ENCODE measurements around the gene MTCL1.

MTCL1 gene

GRCh38 chr18:8835521-8835953 lies 130.2 kb downstream of the MTCL1 start:
- no peak for DNase-seq (ENCODE audit: low spot score)

DNA sequence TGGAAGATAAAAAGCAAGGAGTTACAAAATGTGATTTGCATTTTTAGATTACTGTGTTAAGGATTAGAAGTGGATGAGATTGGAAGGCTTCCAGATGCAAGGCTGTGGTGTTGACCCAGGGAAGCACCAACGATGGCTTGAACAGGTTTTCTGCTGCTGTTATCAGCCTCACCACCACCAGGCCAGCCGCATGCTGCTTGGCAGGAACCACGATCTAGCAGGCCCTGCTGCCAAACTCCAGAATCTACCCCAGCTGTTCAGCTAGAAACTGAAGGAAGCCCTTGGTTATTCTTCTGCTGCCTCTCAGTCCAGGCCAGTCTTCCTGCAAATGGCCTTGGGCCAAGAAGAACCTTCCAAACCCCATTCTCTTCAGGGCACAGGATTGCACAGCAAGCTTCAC lies 133.9 kb downstream of the MTCL1 start:
- no peak for DNase-seq (ENCODE audit: low spot score)

DNA sequence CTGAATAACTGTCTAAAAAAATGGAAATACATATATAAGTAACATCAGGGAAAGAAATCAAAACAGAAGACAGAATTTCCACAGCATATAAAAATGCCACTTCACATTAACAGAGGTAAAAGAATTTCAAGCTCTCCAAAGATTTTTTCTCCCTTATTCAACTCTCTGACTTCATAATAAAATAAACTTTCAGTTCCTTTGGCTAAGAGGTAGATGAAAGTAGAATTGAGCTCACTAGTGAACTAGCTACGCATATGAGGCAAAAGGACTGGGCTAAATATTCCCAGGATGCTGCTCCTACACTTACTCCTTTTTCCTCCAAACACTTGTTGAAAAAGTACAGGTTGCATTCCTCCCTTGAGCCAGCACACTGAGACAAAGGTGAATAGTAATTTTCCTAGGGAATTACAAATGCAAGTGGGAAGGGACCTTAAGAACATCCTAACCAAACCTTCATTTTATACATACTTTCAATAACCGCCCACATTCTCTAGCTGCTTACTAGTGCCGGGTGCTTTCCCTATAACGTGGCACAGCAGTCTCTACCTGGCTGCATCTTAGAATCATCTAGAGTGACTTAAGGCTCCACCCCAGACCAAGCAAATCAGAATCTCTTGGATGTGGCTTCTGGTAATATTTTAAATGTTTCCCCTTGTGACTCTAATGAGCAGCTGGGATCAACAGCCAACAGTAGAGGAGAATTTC lies 136.6 kb downstream of the MTCL1 start:
- no peak for DNase-seq (ENCODE audit: low spot score)

GRCh38 chr18:8842506-8842905 lies 137.2 kb downstream of the MTCL1 start:
- no peak for DNase-seq (ENCODE audit: low spot score)

GRCh38 chr18:8843005-8843404 lies 137.6 kb downstream of the MTCL1 start:
- no peak for DNase-seq (ENCODE audit: low spot score)

- no peak for DNase-seq (ENCODE audit: low spot score)
Observed at GRCh38 chr18:8844721-8845148, 139.4 kb downstream of the MTCL1 start.

- DNase-seq (ENCODE audit: low spot score): no peak
Observed at GRCh38 chr18:8845506-8845905, 140.2 kb downstream of the MTCL1 start.

- DNase-seq (ENCODE audit: low spot score): no peak
Observed at GRCh38 chr18:8847066-8847755, 141.9 kb downstream of the MTCL1 start.

- DNase-seq (ENCODE audit: low spot score): no peak
Observed at GRCh38 chr18:8847900-8848299, 142.5 kb downstream of the MTCL1 start.

DNA sequence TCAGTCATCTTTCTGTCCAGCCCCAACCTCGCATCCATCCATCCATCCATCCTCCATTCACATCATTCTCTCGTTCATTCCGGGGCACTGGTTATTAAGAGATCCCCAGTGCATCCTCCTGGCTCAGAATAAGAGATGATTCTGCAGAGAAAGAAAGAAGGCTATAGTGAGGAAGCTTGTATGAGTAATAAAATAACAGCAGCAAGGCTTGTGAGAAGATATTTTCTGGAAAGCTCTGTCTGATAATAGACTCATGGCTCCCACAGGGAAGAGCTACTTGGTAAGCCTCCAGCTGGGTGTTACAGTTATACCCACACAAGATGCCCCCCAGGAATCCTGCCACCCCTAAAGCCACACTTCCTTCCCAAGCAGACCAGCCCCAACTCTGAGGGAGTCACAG lies 143.2 kb downstream of the MTCL1 start:
- DNase-seq (ENCODE audit: low spot score): no peak

DNA sequence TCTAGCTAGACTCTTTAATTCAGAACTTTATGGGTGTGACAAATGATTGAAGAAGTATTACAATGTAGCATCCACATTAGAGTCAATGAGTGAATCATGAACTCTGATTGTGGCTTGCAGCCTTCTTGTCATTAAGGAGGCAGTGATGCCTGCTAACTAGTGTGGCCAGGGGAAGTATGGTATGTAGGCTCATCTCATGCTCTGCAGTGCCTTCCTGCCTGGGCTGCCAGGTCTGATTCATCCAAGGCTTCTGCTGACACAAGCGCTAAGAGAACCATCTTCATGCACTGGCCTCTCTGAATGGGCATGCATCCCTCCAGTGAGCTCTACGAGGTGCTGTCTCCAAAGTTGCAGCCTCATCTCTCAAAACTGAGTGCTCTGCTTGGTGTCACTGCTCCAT lies 144.3 kb downstream of the MTCL1 start:
- DNase-seq (ENCODE audit: low spot score): no peak

DNA sequence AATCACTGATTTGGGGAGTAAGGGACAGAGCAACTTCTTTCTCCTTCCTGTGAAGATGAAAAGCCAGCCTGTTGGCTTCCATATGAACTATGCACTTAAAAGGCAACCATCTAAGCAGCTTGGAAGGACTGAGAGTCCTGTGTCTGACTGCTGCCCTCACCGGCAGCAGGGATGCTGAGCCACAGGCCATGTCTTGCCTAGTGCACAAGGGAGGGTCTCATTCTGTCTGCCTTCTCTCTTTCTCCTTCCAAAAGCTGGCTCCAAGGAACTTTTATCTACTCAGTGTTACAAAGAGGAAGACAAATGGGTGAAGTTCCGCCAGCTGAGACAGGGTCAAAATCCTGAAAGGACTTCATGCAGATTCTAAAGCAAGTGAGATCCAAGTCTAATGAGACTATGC lies 146.3 kb downstream of the MTCL1 start:
- DNase-seq (ENCODE audit: low spot score): no peak

DNA sequence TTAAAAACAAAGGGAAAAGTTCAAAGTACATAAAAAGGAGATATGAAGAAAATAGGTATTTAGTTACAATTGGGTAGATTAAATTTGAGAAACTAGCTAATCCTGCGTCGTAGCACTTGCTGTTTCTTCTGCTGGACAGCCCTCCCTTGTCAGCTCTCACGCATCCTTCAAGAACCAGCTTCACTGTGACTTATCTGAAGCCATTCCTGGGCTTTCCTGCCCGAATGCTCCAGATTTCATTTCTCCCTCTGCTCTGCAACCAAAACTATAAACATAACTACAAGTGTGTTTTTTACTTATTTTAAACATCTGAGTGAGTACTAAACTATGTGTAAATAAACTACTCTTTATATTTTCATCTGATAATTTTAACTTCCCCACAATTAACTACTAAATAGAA lies 149.2 kb downstream of the MTCL1 start:
- DNase-seq (ENCODE audit: low spot score): no peak

- no peak for DNase-seq (ENCODE audit: low spot score)
Observed at GRCh38 chr18:8854962-8855361, 149.6 kb downstream of the MTCL1 start.

DNA sequence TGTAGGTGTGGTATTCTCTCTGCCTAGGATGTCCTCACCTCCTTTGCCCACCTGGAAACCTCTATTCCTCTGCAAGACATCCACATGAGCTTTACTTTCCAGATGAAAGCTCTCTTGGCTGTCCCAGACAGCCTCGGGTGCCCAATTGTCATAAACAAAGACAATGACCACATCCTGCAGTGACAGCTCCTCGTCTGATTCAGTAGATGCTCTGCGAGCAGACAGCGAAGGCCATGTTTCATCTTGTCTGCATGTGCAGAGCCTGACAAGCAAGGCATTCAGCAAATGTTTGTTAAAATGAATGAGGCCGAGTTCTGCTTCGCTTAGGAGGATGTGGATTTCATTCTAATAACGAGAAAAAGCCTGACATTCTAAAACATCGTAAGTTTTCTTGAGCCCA lies 150.9 kb downstream of the MTCL1 start:
- DNase-seq (ENCODE audit: low spot score): no peak

DNA sequence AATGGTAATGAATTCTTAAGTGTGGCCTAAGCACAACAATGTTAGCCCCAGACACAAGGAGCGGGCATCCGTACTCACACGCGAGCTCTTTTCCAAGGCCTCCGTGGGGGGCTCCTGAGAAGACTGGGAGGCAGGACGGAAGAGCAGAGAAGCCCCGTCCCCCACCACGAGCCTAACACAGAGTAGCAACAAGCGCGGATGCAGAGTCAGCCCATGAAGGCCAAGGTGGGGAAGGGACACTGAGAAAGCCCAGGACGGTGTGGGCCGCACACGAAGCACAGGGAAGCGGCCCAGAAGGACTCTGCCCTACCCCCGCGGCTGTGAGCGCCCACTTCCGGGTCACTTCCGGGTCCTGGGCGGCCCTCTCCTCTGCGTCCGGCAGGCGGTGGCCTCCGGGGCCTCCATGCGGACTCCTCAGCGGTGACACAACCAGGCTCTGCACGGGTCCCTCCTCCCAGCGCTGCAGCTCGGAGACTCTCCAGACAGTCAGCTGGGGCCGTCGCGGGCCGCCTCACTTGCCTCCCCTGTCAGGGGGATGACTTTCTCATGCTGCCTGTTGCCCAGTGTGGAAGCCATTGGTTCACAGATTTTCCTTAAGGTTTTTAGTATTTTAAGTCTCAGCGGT lies 151.5 kb downstream of the MTCL1 start:
- no peak for DNase-seq (ENCODE audit: low spot score)

GRCh38 chr18:8857806-8858205 lies 152.4 kb downstream of the MTCL1 start:
- DNase-seq (ENCODE audit: low spot score): no peak

GRCh38 chr18:8858888-8859511 lies 153.6 kb downstream of the MTCL1 start:
- no peak for DNase-seq (ENCODE audit: low spot score)

GRCh38 chr18:8860845-8861642 lies 155.7 kb downstream of the MTCL1 start:
- no peak for DNase-seq (ENCODE audit: low spot score)

- DNase-seq (ENCODE audit: low spot score): no peak
Observed at GRCh38 chr18:8863427-8863826, 158.1 kb downstream of the MTCL1 start.

- no peak for DNase-seq (ENCODE audit: low spot score)
Observed at GRCh38 chr18:8865934-8866333, 160.6 kb downstream of the MTCL1 start.

GRCh38 chr18:8866679-8867078 lies 161.3 kb downstream of the MTCL1 start:
- DNase-seq (ENCODE audit: low spot score): no peak

All from D341Med (cell line).